HepG2 (cell line): Measurements from ENCODE around the gene KCNMA1. TPM values are rescaled to one million over a fixed set of nuclear protein-coding genes. Genes with fewer than 3 reads are reported as not detected.
"Not testable (repeated sequence)": the region's sequence is repeated elsewhere in the genome, so short reads cannot be mapped to it uniquely, and the experiment has no call there.

Experiments
- ATAC-seq: fragments of 200-7000 bp; cut with Tn5 transposase; 3 replicates; pipeline ENCODE4 v1.9.1; 2020; ENCODE audit warnings: mild to moderate bottlenecking, moderate library complexity
- BruUV-seq: library from RNA; stranded (reverse); fragments of 400-500 nt; replicated peaks from 2 replicates; lab custom pipeline; 2021; lab: Mats Ljungman, UMichigan
- CTCF ChIA-PET: fragments of 300-600 bp; formaldehyde crosslinking; extraction: SDS; loops from one replicate; lab custom pipeline; 2021; ENCODE audit warnings: low total read pairs, inconsistent platforms, low intra/inter-chr PET ratio; lab: Yijun Ruan, JAX
- POLR2A ChIA-PET: fragments of 350-600 bp; sonication (Branson Sonifier 250); formaldehyde crosslinking; loops from one replicate; lab custom pipeline; 2020; ENCODE audit warnings: antibody characterized with exemption, inconsistent platforms; lab: Yijun Ruan, JAX
- DNase-seq: peaks from one replicate; pipeline ENCODE4 v3.0.0-alpha.2; 2015; ENCODE audit warnings: low spot score
- FAIRE-seq: peaks from 3 replicates; lab custom pipeline; 2011; peaks lifted over from hg19 to GRCh38; lab: Jason Lieb, UNC
- H2AFZ ChIP-seq: one replicate; pipeline ENCODE4 v1.6.1; 2011; ENCODE audit warnings: low read length, inconsistent platforms
- H3K27ac ChIP-seq: fragments of 300-600 bp; 3 replicates; pipeline ENCODE4 v1.8.0; 2011; ENCODE audit warnings: mixed run types, mild to moderate bottlenecking, mixed read lengths, low read length, inconsistent platforms; ENCODE audit not compliant: insufficient read depth; ENCODE audit errors: extremely low read length
- H3K27me3 ChIP-seq, 2 experiments: fragments of 200-600 bp in 1 of 2; 2 replicates in 1 of 2; 3 replicates in 1 of 2; pipeline versions ENCODE4 v1.6.0 to v1.8.0; 2011; ENCODE audit warnings: low read length in 2 of 2, mild to moderate bottlenecking in 2 of 2, moderate library complexity in 2 of 2, inconsistent platforms in 1 of 2; ENCODE audit not compliant: insufficient read depth in 2 of 2, control insufficient read depth in 1 of 2
- H3K36me3 ChIP-seq, 2 experiments: fragments of 200-600 bp in 1 of 2; replicated peaks in 1 of 2; 2 replicates in 1 of 2; 3 replicates in 1 of 2; pipeline versions ENCODE4 v1.5.1 to v1.8.0; 2011; ENCODE audit warnings: low read length in 2 of 2, inconsistent platforms in 1 of 2; ENCODE audit not compliant: insufficient read depth in 2 of 2, control insufficient read depth in 1 of 2
- H3K4me1 ChIP-seq: 2 replicates; pipeline ENCODE4 v1.5.1; 2012; ENCODE audit warnings: low read length, inconsistent platforms; ENCODE audit not compliant: insufficient read depth
- H3K4me2 ChIP-seq: 2 replicates; pipeline ENCODE4 v1.6.0; 2011; ENCODE audit warnings: low read depth, low read length, inconsistent platforms
- H3K4me3 ChIP-seq, 3 experiments: fragments of 200-600 bp in 1 of 3; sonication (generic), shearing (Covaris generic) in 1 of 3; replicated peaks in 1 of 3; 2 replicates each; pipeline ENCODE4 v1.5.1; 2011 to 2016; ENCODE audit warnings: low read length in 3 of 3, inconsistent platforms in 2 of 3, low read depth in 2 of 3, mild to moderate bottlenecking in 2 of 3, control low read depth in 1 of 3, mixed read lengths in 1 of 3; ENCODE audit not compliant: insufficient read depth in 1 of 3
- H3K79me2 ChIP-seq: one replicate; pipeline ENCODE4 v1.6.1; 2011; ENCODE audit warnings: low read length, inconsistent platforms; ENCODE audit not compliant: insufficient read depth
- H3K9ac ChIP-seq: 2 replicates; pipeline ENCODE4 v1.6.0; 2011; ENCODE audit warnings: mild to moderate bottlenecking, low read depth, low read length, inconsistent platforms; ENCODE audit not compliant: insufficient read depth
- H3K9me3 ChIP-seq: 2 replicates; pipeline ENCODE4 v1.5.1; 2012; ENCODE audit warnings: mild to moderate bottlenecking, low read length
- H4K20me1 ChIP-seq: 2 replicates; pipeline ENCODE4 v1.6.0; 2011; ENCODE audit warnings: inconsistent platforms, mild to moderate bottlenecking, low read length, moderate library complexity; ENCODE audit not compliant: insufficient read depth
- AGO2 ChIP-seq: fragments of 200-400 bp; formaldehyde crosslinking; optimal IDR thresholded peaks from 2 replicates; pipeline ENCODE3; 2017; ENCODE audit warnings: mild to moderate bottlenecking, low read depth, low read length, moderate library complexity
- CEBPZ ChIP-seq: IDR thresholded peaks from 2 replicates; pipeline ENCODE4 v1.6.1; 2012; ENCODE audit warnings: low read length, improper control_type of control experiment
- KLF15 ChIP-seq: sonication (generic); formaldehyde crosslinking; IDR thresholded peaks from 2 replicates; pipeline ENCODE4 v1.8.1; 2023; ENCODE audit warnings: borderline replicate concordance, mild to moderate bottlenecking, inconsistent platforms, missing genetic modification reagents, mixed read lengths
- ZBTB7A ChIP-seq: sonication (generic); formaldehyde crosslinking; IDR thresholded peaks from 2 replicates; pipeline ENCODE4 v1.8.0; 2022; ENCODE audit warnings: mild to moderate bottlenecking, missing genetic modification reagents
- WGBS: methylation state at CpG from one replicate; pipeline ENCODE4 v1.1.6; 2017; ENCODE audit warnings: low lambda C conversion rate; 5-methylcytosine and 5-hydroxymethylcytosine counted together
- in situ Hi-C: cut with HindIII; loops from 2 replicates; pipeline ENCODE4 v1.10.0; 2017; ENCODE audit warnings: low pct_unique_long_range_greater_than_20kb; ENCODE audit not compliant: extremely low pct_ligation_motif_present
- intact Hi-C: fragments of 100-400 bp; cut with micrococcal nuclease; formaldehyde crosslinking; loops from one replicate; pipeline ENCODE4 v1.10.0; 2022; ENCODE audit not compliant: unreplicated experiment
- polyA plus RNA-seq, 8 experiments: library from polyadenylated mRNA; depleted of rRNA in 3 of 8; stranded (reverse) in 7 of 8; unstranded in 1 of 8; fragments of >200 nt; fragmentation: Illumina TruSeq in 4 of 8; extraction: Trizol in 4 of 8; gene quantifications; 2 replicates each; pipeline versions ENCODE4 v1.2.1 to v1.2.3, GENCODE V29; 2011 to 2016; ENCODE audit warnings: low read depth in 4 of 8, missing spikeins in 1 of 8, mixed read lengths in 1 of 8; ENCODE audit not compliant: insufficient read depth in 1 of 8
- total RNA-seq, 5 experiments: library from RNA; depleted of rRNA; stranded (reverse); fragments of >200 nt; fragmentation: Illumina TruSeq; extraction: Trizol; gene quantifications; 2 replicates each; pipeline ENCODE4 v1.2.3, GENCODE V29; 2016; ENCODE audit warnings: low read depth in 1 of 5

KCNMA1 gene
- total and polyA plus RNA-seq, 2 of the 13 experiments (the other 11 are each of a cell fraction or from before 2014, with no cell fraction given), result 0.02 TPM; not detected in 1

DNA sequence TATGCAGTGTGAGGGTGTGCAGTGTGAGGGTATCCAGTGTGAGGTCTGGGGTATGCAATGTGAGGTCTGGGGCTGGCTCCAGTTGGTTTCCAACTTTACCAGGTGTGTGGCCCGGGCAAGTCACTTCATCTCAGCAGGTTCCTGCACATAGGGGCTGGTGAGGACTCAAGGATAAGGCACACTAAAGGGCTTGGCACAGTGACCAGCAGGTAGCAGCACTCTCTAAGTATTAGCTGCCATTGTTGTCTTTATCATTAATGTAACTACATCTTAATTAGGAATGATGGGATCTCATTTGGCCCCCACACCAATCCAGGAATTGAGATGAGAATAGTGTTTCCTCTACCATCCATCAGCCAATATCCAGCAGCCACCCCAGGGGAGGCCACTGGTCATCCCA, 117.3 kb downstream of the KCNMA1 start:
- no peak for FAIRE-seq
- Histone ChIP-seq H3K4me1 (no peaks in the 10 kb centered on the region), H3K27me3 (no peaks in the 10 kb centered on the region; a peak in 2 of 5 replicates), H2AFZ (no peak overlapping the region)
- intact Hi-C loops, result no loop called here
- no peak for TF ChIP-seq AGO2
- no peak for TF ChIP-seq CEBPZ
- TF ChIP-seq KLF15 (CRISPR knock-in tag), result no peak
- TF ChIP-seq ZBTB7A (CRISPR knock-in tag), result no peak
- TF ChIP-seq, all 625 proteins: peak for 0
- Histone ChIP-seq H3K9ac (no peak overlapping the region), H3K79me2 (no peaks in the 10 kb centered on the region), H3K27ac (no peak overlapping the region), H3K9me3 (no peaks in the 10 kb centered on the region), H3K4me2 (no peak overlapping the region), H3K36me3 (no peaks in the 10 kb centered on the region), H3K4me3 (no peak overlapping the region), H4K20me1 (no peaks in the 10 kb centered on the region)
- POLR2A ChIA-PET, result no interaction called here
- DNase-seq (no peak), ATAC-seq (no peak)
- no TSS peak for BruUV-seq
- CTCF ChIA-PET, result no interaction called here
- no CpG with 5 or more reads among the region's 1 CpG for WGBS
- in situ Hi-C loops, result no loop called here

DNA sequence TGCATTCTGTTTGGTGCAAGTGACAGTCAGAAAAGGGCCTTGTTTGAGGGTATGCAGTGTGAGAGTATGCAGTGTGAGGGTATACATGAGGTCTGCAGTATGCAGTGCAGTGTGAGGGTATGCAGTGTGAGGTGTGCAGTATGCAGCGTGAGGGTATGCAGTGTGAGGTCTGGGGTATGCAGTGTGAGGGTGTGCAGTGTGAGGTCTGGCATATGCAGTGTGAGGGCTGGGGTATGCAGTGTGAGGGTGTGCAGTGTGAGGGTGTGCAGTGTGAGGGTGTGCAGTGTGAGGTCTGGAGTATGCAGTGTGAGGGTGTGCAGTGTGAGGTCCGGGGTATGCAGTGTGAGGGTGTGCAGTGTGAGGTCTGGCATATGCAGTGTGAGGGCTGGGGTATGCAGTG, 117.8 kb downstream of the KCNMA1 start:
- in situ Hi-C loops, H3K36me3 ChIP-seq, BruUV-seq, H3K4me1 ChIP-seq, H3K9ac ChIP-seq, H3K9me3 ChIP-seq, intact Hi-C loops, CTCF ChIA-PET, H3K27me3 ChIP-seq, FAIRE-seq, DNase-seq, H3K4me3 ChIP-seq, H2AFZ ChIP-seq, H4K20me1 ChIP-seq, ATAC-seq, H3K4me2 ChIP-seq, H3K79me2 ChIP-seq, POLR2A ChIA-PET, H3K27ac ChIP-seq: not testable (repeated sequence)
- WGBS, result 2% methylated on average over 2 of the region's 2 CpGs
